ENCODE results near the gene ZMYND11. TPM values are rescaled to one million over a fixed set of nuclear protein-coding genes. Genes with fewer than 3 reads are reported as not detected.
A peak's percentile ranks its signal among the peaks of the same experiment; 100 is the strongest.

The ZMYND11 gene
- total and polyA plus RNA-seq, 12 donors = 26.6 to 95.4 (median 78.6) TPM

- Histone ChIP-seq H3K9me3 (no peaks in the 10 kb centered on the region), H3K4me3 (no peak overlapping the region), H3K27me3 (no peaks in the 10 kb centered on the region), H3K36me3 (peaks cover 0 to 13% (median 0%) of the 10 kb centered on the region in 9 donors), H3K27ac (no peak overlapping the region), H3K4me1 (no peaks in the 10 kb centered on the region)
- TF ChIP-seq CTCF (IDR thresholded peaks at IDR 0.05) = no peak
- WGBS, 2 donors = 97 to 100% methylated on average over 2 of the region's 2 CpGs
- no peak for DNase-seq
- intact Hi-C loops (cut with DNase I) = no loop called here
- no peak for ATAC-seq
Measured at GRCh38 chr10:226018-226417, 90.8 kb downstream of the ZMYND11 start.

- Histone ChIP-seq H3K36me3 (peaks cover 0 to 5% (median 0%) of the 10 kb centered on the region in 9 donors), H3K27me3 (no peaks in the 10 kb centered on the region), H3K4me1 (no peaks in the 10 kb centered on the region), H3K9me3 (no peaks in the 10 kb centered on the region), H3K4me3 (no peak overlapping the region), H3K27ac (no peak overlapping the region)
- 83 to 95% methylated on average over 2 of the region's 2 CpGs for WGBS, 2 donors
- no peak for TF ChIP-seq CTCF (IDR thresholded peaks at IDR 0.05)
- DNase-seq (no peak), ATAC-seq (no peak)
- intact Hi-C loops (cut with DNase I) = no loop called here
Measured at GRCh38 chr10:227014-227413, 91.8 kb downstream of the ZMYND11 start.

- H3K4me1 ChIP-seq = no peaks in the 10 kb centered on the region
- DNase-seq (no peak), ATAC-seq (no peak)
- H3K4me3 ChIP-seq = no peak overlapping the region
- H3K36me3 ChIP-seq = peaks cover 0 to 9% (median 0%) of the 10 kb centered on the region in 9 donors
- intact Hi-C loops (cut with DNase I) = no loop called here
- H3K27ac ChIP-seq = no peak overlapping the region
- no peaks in the 10 kb centered on the region for H3K27me3 ChIP-seq
- no peak for TF ChIP-seq CTCF (IDR thresholded peaks at IDR 0.05)
- no peaks in the 10 kb centered on the region for H3K9me3 ChIP-seq
- 93 to 94% methylated on average over 6 of the region's 6 CpGs for WGBS, 2 donors
Measured at GRCh38 chr10:228366-228765, 93.1 kb downstream of the ZMYND11 start.

GRCh38 chr10:230758-231157, 95.5 kb downstream of the ZMYND11 start:
- intact Hi-C loops (cut with DNase I) = no loop called here
- TF ChIP-seq CTCF (IDR thresholded peaks at IDR 0.05) = peak in 6 of 9 donors; percentile 12 to 45 (median 28)
- Histone ChIP-seq H3K27ac (no peak overlapping the region), H3K4me3 (no peak overlapping the region), H3K9me3 (no peaks in the 10 kb centered on the region), H3K36me3 (peaks cover 0 to 14% (median 0%) of the 10 kb centered on the region in 9 donors), H3K4me1 (peaks cover 0 to 5% (median 0%) of the 10 kb centered on the region in 9 donors), H3K27me3 (no peaks in the 10 kb centered on the region)
- no peak for ATAC-seq
- 91% methylated on average over 9 of the region's 9 CpGs for WGBS, 2 donors
- DNase-seq = no peak

Data from heart right ventricle (tissue), 16 donors.